GM12872 (cell line): ENCODE results near the gene GRM4.

Experiments
- CTCF ChIP-seq: IDR thresholded peaks from 3 replicates; pipeline ENCODE4 v1.5.1; 2011; ENCODE audit warnings: low read depth, mild to moderate bottlenecking, low read length, moderate library complexity; ENCODE audit not compliant: insufficient read depth

GRM4 gene

GRCh38 chr6:34025112-34025807 is 120.6 kb downstream of the GRM4 start:
- TF ChIP-seq CTCF = no peak

GRCh38 chr6:34022873-34023255 is 123.0 kb downstream of the GRM4 start:
- TF ChIP-seq CTCF = no peak

- no peak for TF ChIP-seq CTCF
Measured at GRCh38 chr6:34022250-34022872, 123.5 kb downstream of the GRM4 start.

- no peak for TF ChIP-seq CTCF
Measured at GRCh38 chr6:34021554-34022190, 124.2 kb downstream of the GRM4 start.

GRCh38 chr6:34020807-34021553 is 124.9 kb downstream of the GRM4 start:
- TF ChIP-seq CTCF = no peak

GRCh38 chr6:34020278-34020677 is 125.6 kb downstream of the GRM4 start:
- no peak for TF ChIP-seq CTCF

- TF ChIP-seq CTCF = no peak
Measured at GRCh38 chr6:34018961-34019606, 126.8 kb downstream of the GRM4 start.
